HepG2 (cell line): Measurements from ENCODE around the gene LIN28B. TPM values are rescaled to one million over a fixed set of nuclear protein-coding genes. Genes with fewer than 3 reads are reported as not detected.

Experiments
- ATAC-seq: fragments of 200-7000 bp; cut with Tn5 transposase; 3 replicates; pipeline ENCODE4 v1.9.1; 2020; ENCODE audit warnings: mild to moderate bottlenecking, moderate library complexity
- BruUV-seq: library from RNA; stranded (reverse); fragments of 400-500 nt; replicated peaks from 2 replicates; lab custom pipeline; 2021; lab: Mats Ljungman, UMichigan
- CTCF ChIA-PET: fragments of 300-600 bp; formaldehyde crosslinking; extraction: SDS; loops from one replicate; lab custom pipeline; 2021; ENCODE audit warnings: low total read pairs, inconsistent platforms, low intra/inter-chr PET ratio; lab: Yijun Ruan, JAX
- POLR2A ChIA-PET: fragments of 350-600 bp; sonication (Branson Sonifier 250); formaldehyde crosslinking; loops from one replicate; lab custom pipeline; 2020; ENCODE audit warnings: antibody characterized with exemption, inconsistent platforms; lab: Yijun Ruan, JAX
- DNase-seq: peaks from one replicate; pipeline ENCODE4 v3.0.0-alpha.2; 2015; ENCODE audit warnings: low spot score
- FAIRE-seq: peaks from 3 replicates; lab custom pipeline; 2011; peaks lifted over from hg19 to GRCh38; lab: Jason Lieb, UNC
- H2AFZ ChIP-seq: one replicate; pipeline ENCODE4 v1.6.1; 2011; ENCODE audit warnings: low read length, inconsistent platforms
- H3K27ac ChIP-seq: fragments of 300-600 bp; 3 replicates; pipeline ENCODE4 v1.8.0; 2011; ENCODE audit warnings: mixed run types, mild to moderate bottlenecking, mixed read lengths, low read length, inconsistent platforms; ENCODE audit not compliant: insufficient read depth; ENCODE audit errors: extremely low read length
- H3K27me3 ChIP-seq, 2 experiments: fragments of 200-600 bp in 1 of 2; 2 replicates in 1 of 2; 3 replicates in 1 of 2; pipeline versions ENCODE4 v1.6.0 to v1.8.0; 2011; ENCODE audit warnings: low read length in 2 of 2, mild to moderate bottlenecking in 2 of 2, moderate library complexity in 2 of 2, inconsistent platforms in 1 of 2; ENCODE audit not compliant: insufficient read depth in 2 of 2, control insufficient read depth in 1 of 2
- H3K36me3 ChIP-seq, 2 experiments: fragments of 200-600 bp in 1 of 2; replicated peaks in 1 of 2; 2 replicates in 1 of 2; 3 replicates in 1 of 2; pipeline versions ENCODE4 v1.5.1 to v1.8.0; 2011; ENCODE audit warnings: low read length in 2 of 2, inconsistent platforms in 1 of 2; ENCODE audit not compliant: insufficient read depth in 2 of 2, control insufficient read depth in 1 of 2
- H3K4me1 ChIP-seq: 2 replicates; pipeline ENCODE4 v1.5.1; 2012; ENCODE audit warnings: low read length, inconsistent platforms; ENCODE audit not compliant: insufficient read depth
- H3K4me2 ChIP-seq: 2 replicates; pipeline ENCODE4 v1.6.0; 2011; ENCODE audit warnings: low read depth, low read length, inconsistent platforms
- H3K4me3 ChIP-seq, 3 experiments: fragments of 200-600 bp in 1 of 3; sonication (generic), shearing (Covaris generic) in 1 of 3; replicated peaks in 1 of 3; 2 replicates each; pipeline ENCODE4 v1.5.1; 2011 to 2016; ENCODE audit warnings: low read length in 3 of 3, inconsistent platforms in 2 of 3, low read depth in 2 of 3, mild to moderate bottlenecking in 2 of 3, control low read depth in 1 of 3, mixed read lengths in 1 of 3; ENCODE audit not compliant: insufficient read depth in 1 of 3
- H3K79me2 ChIP-seq: one replicate; pipeline ENCODE4 v1.6.1; 2011; ENCODE audit warnings: low read length, inconsistent platforms; ENCODE audit not compliant: insufficient read depth
- H3K9ac ChIP-seq: 2 replicates; pipeline ENCODE4 v1.6.0; 2011; ENCODE audit warnings: mild to moderate bottlenecking, low read depth, low read length, inconsistent platforms; ENCODE audit not compliant: insufficient read depth
- H3K9me3 ChIP-seq: 2 replicates; pipeline ENCODE4 v1.5.1; 2012; ENCODE audit warnings: mild to moderate bottlenecking, low read length
- H4K20me1 ChIP-seq: 2 replicates; pipeline ENCODE4 v1.6.0; 2011; ENCODE audit warnings: inconsistent platforms, mild to moderate bottlenecking, low read length, moderate library complexity; ENCODE audit not compliant: insufficient read depth
- BCL6 ChIP-seq: IDR thresholded peaks from 2 replicates; pipeline ENCODE4 v1.6.1; 2016; ENCODE audit warnings: missing genetic modification reagents, missing compliant biosample characterization
- GZF1 ChIP-seq: sonication (generic); formaldehyde crosslinking; IDR thresholded peaks from 2 replicates; pipeline ENCODE4 v1.5.1; 2020; ENCODE audit warnings: mild to moderate bottlenecking, missing genetic modification reagents
- HDAC1 ChIP-seq: sonication (generic); formaldehyde crosslinking; IDR thresholded peaks from 2 replicates; pipeline ENCODE4 v1.5.1; 2020; ENCODE audit warnings: mild to moderate bottlenecking, missing genetic modification reagents
- ZNF430 ChIP-seq: sonication (generic); formaldehyde crosslinking; IDR thresholded peaks from 2 replicates; pipeline ENCODE4 v1.9.0; 2021; ENCODE audit warnings: mild to moderate bottlenecking, missing genetic modification reagents
- ZNF629 ChIP-seq: sonication (generic); formaldehyde crosslinking; conservative IDR thresholded peaks from 2 replicates; pipeline ENCODE4 v1.5.0; 2020; ENCODE audit warnings: missing genetic modification reagents
- WGBS: methylation state at CpG from one replicate; pipeline ENCODE4 v1.1.6; 2017; ENCODE audit warnings: low lambda C conversion rate; 5-methylcytosine and 5-hydroxymethylcytosine counted together
- in situ Hi-C: cut with HindIII; loops from 2 replicates; pipeline ENCODE4 v1.10.0; 2017; ENCODE audit warnings: low pct_unique_long_range_greater_than_20kb; ENCODE audit not compliant: extremely low pct_ligation_motif_present
- intact Hi-C: fragments of 100-400 bp; cut with micrococcal nuclease; formaldehyde crosslinking; loops from one replicate; pipeline ENCODE4 v1.10.0; 2022; ENCODE audit not compliant: unreplicated experiment
- polyA plus RNA-seq, 8 experiments: library from polyadenylated mRNA; depleted of rRNA in 3 of 8; stranded (reverse) in 7 of 8; unstranded in 1 of 8; fragments of >200 nt; fragmentation: Illumina TruSeq in 4 of 8; extraction: Trizol in 4 of 8; gene quantifications; 2 replicates each; pipeline versions ENCODE4 v1.2.1 to v1.2.3, GENCODE V29; 2011 to 2016; ENCODE audit warnings: low read depth in 4 of 8, missing spikeins in 1 of 8, mixed read lengths in 1 of 8; ENCODE audit not compliant: insufficient read depth in 1 of 8
- total RNA-seq, 5 experiments: library from RNA; depleted of rRNA; stranded (reverse); fragments of >200 nt; fragmentation: Illumina TruSeq; extraction: Trizol; gene quantifications; 2 replicates each; pipeline ENCODE4 v1.2.3, GENCODE V29; 2016; ENCODE audit warnings: low read depth in 1 of 5
- TF ChIP-seq, protein P1 (sequence below): sonication (generic); formaldehyde crosslinking; IDR thresholded peaks from 2 replicates; pipeline ENCODE4 v1.5.0; 2020; ENCODE audit warnings: mild to moderate bottlenecking, missing genetic modification reagents, moderate library complexity
- TF ChIP-seq, protein P2 (sequence below): sonication (generic); formaldehyde crosslinking; IDR thresholded peaks from 2 replicates; pipeline ENCODE4 v1.9.0; 2021; ENCODE audit warnings: missing genetic modification reagents, mild to moderate bottlenecking, borderline replicate concordance
- TF ChIP-seq, protein P3 (sequence below): sonication (generic); formaldehyde crosslinking; IDR thresholded peaks from 2 replicates; pipeline ENCODE4 v1.4.0; 2020; ENCODE audit warnings: missing genetic modification reagents, borderline replicate concordance

LIN28B gene
- total and polyA plus RNA-seq, 2 of the 13 experiments (the other 11 are each of a cell fraction or from before 2014, with no cell fraction given) = 14.5 to 56.8 TPM

DNA sequence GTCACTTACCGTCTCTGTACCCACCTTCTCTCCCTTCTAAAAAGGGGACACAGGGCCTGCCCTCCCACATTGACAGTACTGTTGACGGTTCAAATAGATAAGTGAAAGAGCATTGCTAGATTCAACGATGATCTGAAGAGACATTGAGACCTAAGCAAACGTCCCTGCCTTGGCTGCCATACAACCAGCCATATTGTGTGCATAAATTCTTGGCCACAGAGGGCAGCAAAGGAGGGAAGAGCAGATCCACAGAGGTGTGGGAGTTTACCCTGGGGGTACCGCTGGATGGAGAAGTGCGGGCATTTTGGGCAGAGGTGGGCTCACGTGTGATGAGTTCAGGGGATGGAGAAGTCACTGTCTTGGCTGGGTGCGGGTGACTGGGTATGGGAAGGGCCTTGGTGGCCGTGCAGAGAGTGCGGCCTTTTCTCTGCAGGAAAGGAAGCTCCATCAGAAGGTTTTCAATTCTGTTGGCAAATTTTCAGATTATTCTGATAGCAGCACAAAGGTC lies 137.3 kb downstream of the LIN28B start:
- H3K27me3 ChIP-seq = no peaks in the 10 kb centered on the region
- H4K20me1 ChIP-seq = no peaks in the 10 kb centered on the region
- no peak overlapping the region for H3K4me2 ChIP-seq
- BruUV-seq = no TSS peak
- H3K9me3 ChIP-seq = no peaks in the 10 kb centered on the region
- H3K27ac ChIP-seq = no peak overlapping the region
- no peaks in the 10 kb centered on the region for H3K79me2 ChIP-seq
- DNase-seq (no peak), FAIRE-seq (no peak), ATAC-seq (0 out of 3 replicates have a peak, but pooled peaks have one; percentile 15)
- H3K9ac ChIP-seq = no peak overlapping the region
- no peak overlapping the region for H3K4me3 ChIP-seq
- in situ Hi-C loops (loop anchor here (10.0 kb wide), 1 partner anchor 311 kb away; the partner anchor contains the start of gene PREP), intact Hi-C loops (no loop called here)
- WGBS = 70% methylated on average over 10 of the region's 10 CpGs
- TF ChIP-seq, protein P1, sequence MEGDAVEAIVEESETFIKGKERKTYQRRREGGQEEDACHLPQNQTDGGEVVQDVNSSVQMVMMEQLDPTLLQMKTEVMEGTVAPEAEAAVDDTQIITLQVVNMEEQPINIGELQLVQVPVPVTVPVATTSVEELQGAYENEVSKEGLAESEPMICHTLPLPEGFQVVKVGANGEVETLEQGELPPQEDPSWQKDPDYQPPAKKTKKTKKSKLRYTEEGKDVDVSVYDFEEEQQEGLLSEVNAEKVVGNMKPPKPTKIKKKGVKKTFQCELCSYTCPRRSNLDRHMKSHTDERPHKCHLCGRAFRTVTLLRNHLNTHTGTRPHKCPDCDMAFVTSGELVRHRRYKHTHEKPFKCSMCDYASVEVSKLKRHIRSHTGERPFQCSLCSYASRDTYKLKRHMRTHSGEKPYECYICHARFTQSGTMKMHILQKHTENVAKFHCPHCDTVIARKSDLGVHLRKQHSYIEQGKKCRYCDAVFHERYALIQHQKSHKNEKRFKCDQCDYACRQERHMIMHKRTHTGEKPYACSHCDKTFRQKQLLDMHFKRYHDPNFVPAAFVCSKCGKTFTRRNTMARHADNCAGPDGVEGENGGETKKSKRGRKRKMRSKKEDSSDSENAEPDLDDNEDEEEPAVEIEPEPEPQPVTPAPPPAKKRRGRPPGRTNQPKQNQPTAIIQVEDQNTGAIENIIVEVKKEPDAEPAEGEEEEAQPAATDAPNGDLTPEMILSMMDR (CRISPR knock-in tag) = 0 out of 2 replicates have a peak, but pooled peaks have one; percentile 4
- TF ChIP-seq BCL6 (CRISPR knock-in tag) = no peak
- TF ChIP-seq, protein P2, sequence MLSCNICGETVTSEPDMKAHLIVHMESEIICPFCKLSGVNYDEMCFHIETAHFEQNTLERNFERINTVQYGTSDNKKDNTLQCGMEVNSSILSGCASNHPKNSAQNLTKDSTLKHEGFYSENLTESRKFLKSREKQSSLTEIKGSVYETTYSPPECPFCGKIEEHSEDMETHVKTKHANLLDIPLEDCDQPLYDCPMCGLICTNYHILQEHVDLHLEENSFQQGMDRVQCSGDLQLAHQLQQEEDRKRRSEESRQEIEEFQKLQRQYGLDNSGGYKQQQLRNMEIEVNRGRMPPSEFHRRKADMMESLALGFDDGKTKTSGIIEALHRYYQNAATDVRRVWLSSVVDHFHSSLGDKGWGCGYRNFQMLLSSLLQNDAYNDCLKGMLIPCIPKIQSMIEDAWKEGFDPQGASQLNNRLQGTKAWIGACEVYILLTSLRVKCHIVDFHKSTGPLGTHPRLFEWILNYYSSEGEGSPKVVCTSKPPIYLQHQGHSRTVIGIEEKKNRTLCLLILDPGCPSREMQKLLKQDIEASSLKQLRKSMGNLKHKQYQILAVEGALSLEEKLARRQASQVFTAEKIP = no peak
- H3K36me3 ChIP-seq = no peaks in the 10 kb centered on the region
- H2AFZ ChIP-seq = no peak overlapping the region
- CTCF ChIA-PET = no interaction called here
- POLR2A ChIA-PET = no interaction called here
- H3K4me1 ChIP-seq = peaks cover 6% of the 10 kb centered on the region; the same call in 1 of the 2 replicates

DNA sequence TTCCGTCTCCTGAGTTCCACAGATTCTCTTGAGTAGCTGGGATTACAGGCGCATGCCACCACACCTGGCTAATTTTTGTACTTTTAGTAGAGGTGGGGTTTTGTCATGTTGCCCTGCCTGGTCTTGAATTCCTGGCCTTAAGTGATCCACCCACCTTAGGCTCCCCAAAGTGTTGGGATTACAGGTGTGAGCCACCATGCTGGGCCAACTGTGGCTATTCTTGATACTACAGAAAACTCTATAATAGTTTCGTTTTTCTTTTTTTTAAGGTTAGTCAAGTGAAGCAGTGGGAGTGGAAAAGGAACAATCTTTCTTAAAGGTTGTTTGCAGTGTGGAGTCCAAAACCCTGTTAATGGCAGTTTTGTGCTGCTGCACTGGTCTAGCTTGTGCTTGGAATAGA lies 138.2 kb downstream of the LIN28B start:
- intact Hi-C loops (no loop called here), in situ Hi-C loops (loop anchor here (10.0 kb wide), 1 partner anchor 310 kb away; the partner anchor contains the start of gene PREP)
- no peak for DNase-seq
- Histone ChIP-seq H3K27ac (no peak overlapping the region), H3K9ac (no peak overlapping the region), H3K4me3 (no peak overlapping the region), H3K36me3 (no peaks in the 10 kb centered on the region), H4K20me1 (no peaks in the 10 kb centered on the region), H3K4me1 (peaks cover 6% of the 10 kb centered on the region; the same call in 1 of the 2 replicates), H3K9me3 (no peaks in the 10 kb centered on the region), H3K4me2 (no peak overlapping the region), H3K79me2 (no peaks in the 10 kb centered on the region), H2AFZ (no peak overlapping the region), H3K27me3 (no peaks in the 10 kb centered on the region)
- no peak for ATAC-seq
- ChIA-PET CTCF (no interaction called here), POLR2A (no interaction called here)
- no TSS peak for BruUV-seq
- TF ChIP-seq, protein P3, sequence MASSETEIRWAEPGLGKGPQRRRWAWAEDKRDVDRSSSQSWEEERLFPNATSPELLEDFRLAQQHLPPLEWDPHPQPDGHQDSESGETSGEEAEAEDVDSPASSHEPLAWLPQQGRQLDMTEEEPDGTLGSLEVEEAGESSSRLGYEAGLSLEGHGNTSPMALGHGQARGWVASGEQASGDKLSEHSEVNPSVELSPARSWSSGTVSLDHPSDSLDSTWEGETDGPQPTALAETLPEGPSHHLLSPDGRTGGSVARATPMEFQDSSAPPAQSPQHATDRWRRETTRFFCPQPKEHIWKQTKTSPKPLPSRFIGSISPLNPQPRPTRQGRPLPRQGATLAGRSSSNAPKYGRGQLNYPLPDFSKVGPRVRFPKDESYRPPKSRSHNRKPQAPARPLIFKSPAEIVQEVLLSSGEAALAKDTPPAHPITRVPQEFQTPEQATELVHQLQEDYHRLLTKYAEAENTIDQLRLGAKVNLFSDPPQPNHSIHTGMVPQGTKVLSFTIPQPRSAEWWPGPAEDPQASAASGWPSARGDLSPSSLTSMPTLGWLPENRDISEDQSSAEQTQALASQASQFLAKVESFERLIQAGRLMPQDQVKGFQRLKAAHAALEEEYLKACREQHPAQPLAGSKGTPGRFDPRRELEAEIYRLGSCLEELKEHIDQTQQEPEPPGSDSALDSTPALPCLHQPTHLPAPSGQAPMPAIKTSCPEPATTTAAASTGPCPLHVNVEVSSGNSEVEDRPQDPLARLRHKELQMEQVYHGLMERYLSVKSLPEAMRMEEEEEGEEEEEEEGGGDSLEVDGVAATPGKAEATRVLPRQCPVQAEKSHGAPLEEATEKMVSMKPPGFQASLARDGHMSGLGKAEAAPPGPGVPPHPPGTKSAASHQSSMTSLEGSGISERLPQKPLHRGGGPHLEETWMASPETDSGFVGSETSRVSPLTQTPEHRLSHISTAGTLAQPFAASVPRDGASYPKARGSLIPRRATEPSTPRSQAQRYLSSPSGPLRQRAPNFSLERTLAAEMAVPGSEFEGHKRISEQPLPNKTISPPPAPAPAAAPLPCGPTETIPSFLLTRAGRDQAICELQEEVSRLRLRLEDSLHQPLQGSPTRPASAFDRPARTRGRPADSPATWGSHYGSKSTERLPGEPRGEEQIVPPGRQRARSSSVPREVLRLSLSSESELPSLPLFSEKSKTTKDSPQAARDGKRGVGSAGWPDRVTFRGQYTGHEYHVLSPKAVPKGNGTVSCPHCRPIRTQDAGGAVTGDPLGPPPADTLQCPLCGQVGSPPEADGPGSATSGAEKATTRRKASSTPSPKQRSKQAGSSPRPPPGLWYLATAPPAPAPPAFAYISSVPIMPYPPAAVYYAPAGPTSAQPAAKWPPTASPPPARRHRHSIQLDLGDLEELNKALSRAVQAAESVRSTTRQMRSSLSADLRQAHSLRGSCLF (CRISPR knock-in tag) = no peak
- TF ChIP-seq ZNF629 (CRISPR knock-in tag) (no peak), ZNF430 (CRISPR knock-in tag) (no peak), HDAC1 (no peak), GZF1 (CRISPR knock-in tag) (no peak)
- no peak for FAIRE-seq
- 66% methylated on average over 3 of the region's 3 CpGs for WGBS
